LNCaP clone FGC (cell line): ENCODE results near the gene ESPNL.

Source experiments
- DNase-seq: peaks from one replicate; pipeline ENCODE4 v3.0.0-alpha.2; 2011; ENCODE audit warnings: low read depth
- H3K4me3 ChIP-seq: 2 replicates; pipeline ENCODE4 v1.5.1; 2011; ENCODE audit warnings: mild to moderate bottlenecking, low read depth, low read length, control low read depth
- TF ChIP-seq, protein P1 (sequence below): IDR thresholded peaks from 2 replicates; pipeline ENCODE4 v1.5.1; 2012; ENCODE audit warnings: mild to moderate bottlenecking; ENCODE audit not compliant: control insufficient read depth, insufficient read depth; ENCODE audit errors: extremely low read depth

The ESPNL gene

DNA sequence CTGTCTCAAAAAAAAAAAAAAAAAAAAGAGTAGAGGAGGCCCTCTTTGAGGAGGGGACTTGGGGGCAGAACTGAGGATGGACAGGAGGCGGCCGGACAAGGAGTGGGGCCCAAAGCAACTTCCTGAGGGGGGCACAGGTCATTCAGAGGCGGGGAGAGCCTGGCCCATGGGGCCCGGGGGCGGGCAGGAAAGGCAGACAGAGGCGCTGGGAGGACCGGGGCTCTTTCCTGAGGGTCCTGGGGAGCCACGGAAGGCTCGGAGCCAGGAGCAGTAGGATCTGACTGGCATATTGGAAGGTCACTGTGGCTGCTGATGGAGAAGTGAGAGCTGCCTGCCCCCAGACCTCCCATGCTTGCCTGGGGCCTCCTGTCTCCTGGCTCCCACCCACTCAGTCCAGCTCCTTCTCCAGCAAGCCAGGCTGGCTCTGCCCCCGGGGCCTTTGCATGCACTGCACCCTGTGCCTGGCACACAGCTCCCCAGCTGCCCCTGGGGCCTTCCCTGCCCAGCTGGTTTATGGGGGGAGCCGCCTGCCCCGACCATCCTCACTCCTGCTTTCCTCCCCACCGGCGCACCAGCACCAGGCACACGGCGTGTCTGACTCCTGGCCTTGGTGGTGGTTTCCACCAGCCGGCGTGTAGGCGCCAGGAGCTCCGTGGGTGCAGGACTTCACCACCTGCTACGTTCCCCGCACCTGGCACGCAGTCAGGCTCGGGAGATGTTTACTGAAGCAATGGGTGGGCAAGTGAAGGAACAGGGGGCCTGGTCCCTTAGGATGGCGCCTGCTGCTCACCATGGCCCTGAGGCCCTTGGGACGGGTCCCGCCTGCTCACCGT, 5.6 kb downstream of the ESPNL start:
- no peak overlapping the region for H3K4me3 ChIP-seq
- DNase-seq, result no peak
- TF ChIP-seq, protein P1, sequence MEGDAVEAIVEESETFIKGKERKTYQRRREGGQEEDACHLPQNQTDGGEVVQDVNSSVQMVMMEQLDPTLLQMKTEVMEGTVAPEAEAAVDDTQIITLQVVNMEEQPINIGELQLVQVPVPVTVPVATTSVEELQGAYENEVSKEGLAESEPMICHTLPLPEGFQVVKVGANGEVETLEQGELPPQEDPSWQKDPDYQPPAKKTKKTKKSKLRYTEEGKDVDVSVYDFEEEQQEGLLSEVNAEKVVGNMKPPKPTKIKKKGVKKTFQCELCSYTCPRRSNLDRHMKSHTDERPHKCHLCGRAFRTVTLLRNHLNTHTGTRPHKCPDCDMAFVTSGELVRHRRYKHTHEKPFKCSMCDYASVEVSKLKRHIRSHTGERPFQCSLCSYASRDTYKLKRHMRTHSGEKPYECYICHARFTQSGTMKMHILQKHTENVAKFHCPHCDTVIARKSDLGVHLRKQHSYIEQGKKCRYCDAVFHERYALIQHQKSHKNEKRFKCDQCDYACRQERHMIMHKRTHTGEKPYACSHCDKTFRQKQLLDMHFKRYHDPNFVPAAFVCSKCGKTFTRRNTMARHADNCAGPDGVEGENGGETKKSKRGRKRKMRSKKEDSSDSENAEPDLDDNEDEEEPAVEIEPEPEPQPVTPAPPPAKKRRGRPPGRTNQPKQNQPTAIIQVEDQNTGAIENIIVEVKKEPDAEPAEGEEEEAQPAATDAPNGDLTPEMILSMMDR, result no peak

DNA sequence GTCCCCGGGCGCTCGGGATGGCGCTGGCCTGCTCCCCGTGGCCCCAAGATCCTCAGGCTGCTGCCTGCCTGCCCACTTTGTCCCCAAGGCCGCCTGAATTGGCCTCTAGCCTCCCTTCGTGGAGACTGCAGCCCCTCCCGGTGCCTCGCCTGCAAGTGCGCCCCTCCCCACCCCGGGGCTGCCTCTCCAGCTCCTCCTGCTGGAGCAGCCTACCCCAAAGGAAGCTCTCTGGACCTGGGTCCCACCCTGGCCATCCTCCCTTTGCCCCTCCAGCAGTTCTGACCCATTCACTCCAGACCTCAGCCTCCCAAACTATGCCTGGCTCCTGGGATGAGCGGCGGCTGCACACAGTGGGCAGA, 6.2 kb downstream of the ESPNL start:
- no peak for DNase-seq
- H3K4me3 ChIP-seq, result no peak overlapping the region
- TF ChIP-seq, protein P1, result no peak

DNA sequence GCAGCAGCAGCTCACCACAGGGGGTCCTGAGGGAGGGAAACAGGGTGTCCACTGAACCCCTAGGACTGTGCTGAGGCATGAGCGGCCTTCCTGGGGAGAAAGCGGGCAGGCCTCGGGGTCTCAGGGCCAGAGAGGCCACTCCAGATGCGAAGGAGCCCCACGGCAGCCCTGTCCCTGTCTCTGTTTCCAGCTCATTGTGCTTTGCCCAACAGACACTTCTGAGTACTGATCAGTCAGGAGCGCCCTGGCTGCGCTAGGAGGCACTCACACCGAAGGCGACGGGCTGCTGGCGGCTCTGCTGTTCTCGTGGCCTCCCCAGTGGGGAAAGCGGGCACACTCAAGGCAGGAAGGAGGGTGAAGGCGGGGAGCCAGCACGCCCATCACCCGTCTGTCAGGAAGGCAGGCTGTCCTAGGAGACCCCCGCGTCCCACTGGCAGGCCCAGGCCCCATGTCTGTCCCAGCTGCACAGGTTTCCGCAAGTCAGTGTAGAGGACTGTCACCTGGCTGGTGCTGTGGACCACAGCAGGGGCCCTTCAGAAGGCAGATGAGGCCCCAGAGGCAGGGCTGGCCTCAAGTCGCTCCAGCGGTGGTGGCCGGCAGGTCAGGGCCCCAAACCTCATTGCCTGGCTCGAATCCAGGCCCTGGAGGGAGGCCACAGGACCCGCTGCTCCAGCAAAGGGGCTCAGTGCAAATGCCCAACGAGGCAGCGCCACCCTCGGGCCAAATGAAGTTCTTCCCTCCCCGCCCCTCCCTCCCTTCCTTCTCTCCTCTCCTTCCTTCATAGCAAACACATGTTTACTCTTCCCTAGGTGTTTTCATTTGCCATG, 6.8 kb downstream of the ESPNL start:
- no peak overlapping the region for H3K4me3 ChIP-seq
- TF ChIP-seq, protein P1, result peak; percentile 26
- DNase-seq, result no peak

DNA sequence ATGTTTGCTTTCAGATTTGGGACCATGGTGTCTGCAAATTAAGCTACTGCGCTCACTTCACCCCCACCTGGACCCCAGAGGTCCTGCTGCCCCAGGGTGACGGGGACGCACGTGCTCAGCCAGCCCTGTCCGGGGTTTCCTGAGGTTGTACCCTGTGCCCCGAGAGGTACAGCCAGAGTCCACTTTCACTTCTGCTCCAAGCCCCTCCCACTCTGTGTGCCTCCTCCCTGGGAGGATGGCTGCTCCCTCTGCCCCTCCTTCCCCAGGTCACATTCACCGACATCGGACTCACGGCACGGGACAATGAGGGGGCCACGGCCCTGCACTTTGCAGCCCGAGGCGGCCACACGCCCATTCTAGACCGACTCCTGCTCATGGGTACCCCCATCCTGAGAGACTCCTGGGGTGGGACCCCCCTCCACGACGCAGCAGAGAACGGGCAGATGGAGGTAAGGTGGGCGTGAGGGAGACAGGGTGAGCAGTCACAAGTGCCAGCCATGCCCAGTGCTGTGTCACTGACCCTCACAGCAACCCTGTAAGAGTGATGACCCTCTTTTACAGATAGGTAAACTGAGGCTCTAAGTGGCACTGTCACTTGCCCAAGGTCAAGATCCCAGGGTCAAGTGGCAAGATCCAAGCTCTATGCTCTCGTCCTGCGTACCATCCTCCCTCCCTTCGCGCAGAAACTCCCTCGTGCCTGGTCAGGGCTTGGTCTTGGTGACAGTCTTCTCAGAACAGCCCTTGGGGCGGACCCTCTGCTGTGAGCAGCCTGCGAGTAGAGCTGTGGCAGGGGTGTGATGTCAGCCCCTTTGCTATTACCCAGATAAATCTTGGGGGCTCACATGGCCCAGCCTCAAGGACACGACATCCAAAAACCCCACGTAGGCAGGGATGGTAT, 7.6 kb downstream of the ESPNL start:
- no peak for DNase-seq
- no peak overlapping the region for H3K4me3 ChIP-seq
- TF ChIP-seq, protein P1, result no peak

DNA sequence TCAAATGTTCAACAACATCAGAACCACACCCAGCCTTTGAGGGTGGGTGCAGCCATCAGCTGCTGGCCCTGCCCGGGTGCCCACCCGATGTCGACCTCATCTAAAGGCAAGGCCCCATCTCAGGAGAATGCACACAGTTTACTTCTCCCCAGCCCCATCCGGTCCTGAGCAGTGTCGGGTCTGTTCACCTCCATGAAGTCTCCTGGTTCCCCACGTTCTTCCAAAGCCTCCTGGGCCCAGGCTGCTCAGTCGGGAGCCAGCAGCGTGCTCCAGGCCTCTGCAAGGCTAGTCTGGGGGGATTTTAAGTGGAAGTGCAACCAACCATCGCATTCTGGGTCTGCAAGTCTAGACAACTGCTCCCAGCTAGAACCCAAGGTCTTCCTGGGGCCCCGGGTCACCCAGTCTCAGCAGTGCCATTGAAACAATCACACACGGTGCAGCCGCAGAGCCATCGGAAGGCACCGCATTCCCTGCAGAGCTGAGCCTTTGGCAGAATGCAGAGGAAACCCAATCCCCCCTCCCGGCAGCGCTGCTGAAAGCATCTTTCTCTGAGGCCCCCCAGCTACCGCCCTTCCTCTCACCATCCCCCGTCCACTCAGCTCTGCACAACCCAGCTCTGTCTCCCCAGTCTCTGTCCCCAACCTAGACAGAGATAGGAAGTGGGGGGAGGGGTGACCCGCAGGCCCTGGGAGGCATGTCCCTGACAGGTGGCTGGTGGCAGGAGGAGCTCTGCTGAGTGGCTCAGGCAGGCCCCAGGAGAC, 8.5 kb downstream of the ESPNL start:
- DNase-seq, result no peak
- H3K4me3 ChIP-seq, result no peak overlapping the region
- TF ChIP-seq, protein P1, result no peak

DNA sequence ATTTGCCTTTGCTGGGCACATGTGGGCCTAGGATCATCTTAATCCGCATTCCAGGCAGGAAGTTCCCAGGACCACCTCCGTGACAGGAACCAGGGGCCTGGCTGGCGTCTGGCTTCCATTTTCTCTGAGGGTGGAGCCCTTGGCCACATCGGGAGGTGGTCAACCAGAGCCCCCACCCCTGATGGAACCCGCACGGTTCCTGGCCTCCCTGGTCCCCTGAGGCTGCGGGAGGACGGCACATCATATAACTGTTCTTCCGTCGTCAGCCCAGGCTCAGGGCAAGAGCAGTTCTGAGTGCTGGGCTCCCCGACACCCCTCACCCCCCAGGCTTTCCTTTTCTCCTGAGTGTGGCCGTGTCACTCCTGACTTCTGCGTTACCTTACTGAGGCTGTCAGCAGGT, 13.5 kb downstream of the ESPNL start:
- no peak overlapping the region for H3K4me3 ChIP-seq
- TF ChIP-seq, protein P1, result no peak
- no peak for DNase-seq
